Measurements from ENCODE around the gene SPOCK3. TPM values are rescaled to one million over a fixed set of nuclear protein-coding genes. Genes with fewer than 3 reads are reported as not detected.

Gene SPOCK3
- total and polyA plus RNA-seq, 4 donors = 0.08 to 0.42 (median 0.24) TPM

- H3K4me3 ChIP-seq (ENCODE audit: low read depth in 1 of 3, low read length in 3 of 3) = no peak overlapping the region
- WGBS = 58% methylated on average over 1 of the region's 1 CpG
- no peak overlapping the region for H3K27ac ChIP-seq (ENCODE audit: low read depth in 1 of 2, low read length in 2 of 2)
- no peaks in the 10 kb centered on the region for H3K9me3 ChIP-seq (ENCODE audit: control insufficient read depth in 4 of 4, low read length in 3 of 4)
- no peak overlapping the region for H3K9ac ChIP-seq (ENCODE audit: low read depth in 1 of 2, low read length in 2 of 2)
- H3K4me1 ChIP-seq (ENCODE audit: control insufficient read depth in 4 of 4, insufficient read depth in 4 of 4, low read length in 3 of 4) = no peaks in the 10 kb centered on the region
- TF ChIP-seq TAF1 (conservative IDR thresholded peaks at IDR 0.05) (no peak), RAD21 (IDR thresholded peaks at IDR 0.05) (no peak), YY1 (IDR thresholded peaks at IDR 0.05) (no peak), NR2F2 (IDR thresholded peaks at IDR 0.05) (no peak), MAX (IDR thresholded peaks at IDR 0.05) (no peak), ATF3 (IDR thresholded peaks at IDR 0.05) (no peak), CTCF (IDR thresholded peaks at IDR 0.05; ENCODE audit: low read depth, low read length, missing input control) (no peak)
- no peaks in the 10 kb centered on the region for H3K36me3 ChIP-seq (ENCODE audit: control insufficient read depth in 4 of 4, insufficient read depth in 3 of 4, low read depth in 1 of 4, low read length in 3 of 4)
- H3K27me3 ChIP-seq (ENCODE audit: control insufficient read depth in 4 of 4, insufficient read depth in 4 of 4, low read length in 3 of 4) = no peaks in the 10 kb centered on the region
- no peak for DNase-seq (ENCODE audit: low spot score)
These were observed 56.4 kb downstream of the SPOCK3 start for GRCh38 chr4:167177925-167178324.

GRCh38 chr4:167176723-167177367 is 57.4 kb downstream of the SPOCK3 start:
- H3K36me3 ChIP-seq (ENCODE audit: control insufficient read depth in 4 of 4, insufficient read depth in 3 of 4, low read depth in 1 of 4, low read length in 3 of 4) = no peaks in the 10 kb centered on the region
- H3K27ac ChIP-seq (ENCODE audit: low read depth in 1 of 2, low read length in 2 of 2) = no peak overlapping the region
- H3K4me3 ChIP-seq (ENCODE audit: low read depth in 1 of 3, low read length in 3 of 3) = no peak overlapping the region
- H3K4me1 ChIP-seq (ENCODE audit: control insufficient read depth in 4 of 4, insufficient read depth in 4 of 4, low read length in 3 of 4) = no peaks in the 10 kb centered on the region
- H3K9me3 ChIP-seq (ENCODE audit: control insufficient read depth in 4 of 4, low read length in 3 of 4) = no peaks in the 10 kb centered on the region
- no peak overlapping the region for H3K9ac ChIP-seq (ENCODE audit: low read depth in 1 of 2, low read length in 2 of 2)
- H3K27me3 ChIP-seq (ENCODE audit: control insufficient read depth in 4 of 4, insufficient read depth in 4 of 4, low read length in 3 of 4) = no peaks in the 10 kb centered on the region
- WGBS = 39% methylated on average over 6 of the region's 6 CpGs
- TF ChIP-seq EGR1 (IDR thresholded peaks at IDR 0.05; ENCODE audit: low read depth in 2 of 2) (no peak), RXRA (IDR thresholded peaks at IDR 0.05) (no peak), GABPA (IDR thresholded peaks at IDR 0.05 in 1 of 2, conservative IDR thresholded peaks at IDR 0.05 in 1 of 2) (no peak), HNF4A (conservative IDR thresholded peaks at IDR 0.05) (peak in 1 of 2 donors; percentile 20), TAF1 (conservative IDR thresholded peaks at IDR 0.05) (no peak), SP1 (IDR thresholded peaks at IDR 0.05) (no peak), NR2F2 (IDR thresholded peaks at IDR 0.05) (no peak)
- no peak for DNase-seq (ENCODE audit: low spot score)

GRCh38 chr4:167171928-167172327 is 62.4 kb downstream of the SPOCK3 start:
- Histone ChIP-seq H3K9me3 (ENCODE audit: control insufficient read depth in 4 of 4, low read length in 3 of 4) (no peaks in the 10 kb centered on the region), H3K36me3 (ENCODE audit: control insufficient read depth in 4 of 4, insufficient read depth in 3 of 4, low read depth in 1 of 4, low read length in 3 of 4) (no peaks in the 10 kb centered on the region), H3K27me3 (ENCODE audit: control insufficient read depth in 4 of 4, insufficient read depth in 4 of 4, low read length in 3 of 4) (no peaks in the 10 kb centered on the region), H3K9ac (ENCODE audit: low read depth in 1 of 2, low read length in 2 of 2) (no peak overlapping the region), H3K4me1 (ENCODE audit: control insufficient read depth in 4 of 4, insufficient read depth in 4 of 4, low read length in 3 of 4) (no peaks in the 10 kb centered on the region), H3K27ac (ENCODE audit: low read depth in 1 of 2, low read length in 2 of 2) (no peak overlapping the region), H3K4me3 (ENCODE audit: low read depth in 1 of 3, low read length in 3 of 3) (no peak overlapping the region)
- WGBS = 87% methylated on average over 1 of the region's 1 CpG
- no peak for DNase-seq (ENCODE audit: low spot score)
- TF ChIP-seq TAF1 (conservative IDR thresholded peaks at IDR 0.05) = no peak
- no peak for TF ChIP-seq SP1 (IDR thresholded peaks at IDR 0.05)
- TF ChIP-seq FOXA1 (IDR thresholded peaks at IDR 0.05) = no peak
- TF ChIP-seq NR2F2 (IDR thresholded peaks at IDR 0.05) = no peak
- TF ChIP-seq ZBTB33 (IDR thresholded peaks at IDR 0.05) = no peak
- TF ChIP-seq GABPA (IDR thresholded peaks at IDR 0.05 in 1 of 2, conservative IDR thresholded peaks at IDR 0.05 in 1 of 2) = no peak
- TF ChIP-seq MAX (IDR thresholded peaks at IDR 0.05) = no peak
- no peak for TF ChIP-seq REST (IDR thresholded peaks at IDR 0.05)
- no peak for TF ChIP-seq YY1 (IDR thresholded peaks at IDR 0.05)
- no peak for TF ChIP-seq HNF4G (IDR thresholded peaks at IDR 0.05)
- TF ChIP-seq EGR1 (IDR thresholded peaks at IDR 0.05; ENCODE audit: low read depth in 2 of 2) = no peak
- no peak for TF ChIP-seq ATF3 (IDR thresholded peaks at IDR 0.05)
- no peak for TF ChIP-seq RAD21 (IDR thresholded peaks at IDR 0.05)
- TF ChIP-seq FOXA2 (IDR thresholded peaks at IDR 0.05) = no peak

Data from liver (tissue), 9 donors.